Fibroblast of villous mesenchyme (primary cell): Measurements from ENCODE around the gene BOD1L1. TPM values are rescaled to one million over a fixed set of nuclear protein-coding genes. Genes with fewer than 3 reads are reported as not detected.

ENCODE experiments used
- DNase-seq: peaks from one replicate; pipeline ENCODE4 v3.0.0-alpha.2; 2010; ENCODE audit warnings: low read depth
- H3K4me3 ChIP-seq: 2 replicates; pipeline ENCODE4 v1.5.1; 2011; ENCODE audit warnings: low read depth, mild to moderate bottlenecking, low read length
- total RNA-seq: library from RNA; depleted of rRNA; stranded (reverse); fragments of >200 nt; gene quantifications from 2 replicates; pipeline ENCODE4 v1.2.3, GENCODE V29; 2012
- TF ChIP-seq, protein P1 (sequence below): IDR thresholded peaks from 2 replicates; pipeline ENCODE4 v1.5.1; 2012; ENCODE audit warnings: low read depth, mild to moderate bottlenecking, low read length; ENCODE audit not compliant: insufficient read depth

The BOD1L1 gene
- total RNA-seq: 21.9 and 23.7 TPM in 2 replicates

DNA sequence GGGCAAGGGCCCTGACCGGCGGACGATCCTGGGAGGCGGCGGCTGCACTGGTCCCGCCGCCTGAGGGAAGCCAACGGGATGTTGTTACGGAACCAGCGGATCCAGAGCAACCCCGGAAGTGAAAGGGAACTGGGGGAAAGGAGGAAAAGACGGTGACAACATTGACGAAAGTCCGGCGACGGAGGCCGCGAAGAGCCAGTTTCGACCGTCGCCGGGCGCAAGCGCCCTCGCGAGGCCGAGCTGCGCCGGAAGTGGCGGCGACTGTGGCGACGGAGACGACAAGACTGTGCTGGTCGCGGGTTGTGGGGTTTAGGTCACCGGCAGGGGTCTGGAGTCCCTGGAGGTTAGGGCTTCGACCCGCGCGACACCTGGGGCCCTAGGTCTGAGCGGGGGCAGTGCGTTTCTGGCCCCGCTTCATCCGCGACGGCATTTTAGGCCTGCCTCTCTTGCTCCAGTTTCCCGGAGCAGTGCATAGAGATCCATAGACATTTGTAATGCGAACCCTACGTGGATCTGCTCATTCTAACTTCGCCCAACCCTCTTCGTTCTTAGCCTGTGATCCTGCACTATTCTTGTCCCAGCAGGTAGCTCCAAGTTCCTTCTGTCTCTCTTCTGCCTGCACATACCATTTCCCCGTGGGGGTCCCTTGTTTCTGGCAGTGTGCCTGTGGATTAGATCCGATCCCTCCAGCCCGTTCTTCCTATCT lies at the start of gene BOD1L1:
Gene BOD1L1, minus strand, starts transcription at position 120 of the 706 bp plus-strand sequence. CDS start 138 bp downstream, outside the sequence.
- H3K4me3 ChIP-seq: peak within 1 kb of the TSS; percentile 92
- peak; percentile 91 for DNase-seq
- TF ChIP-seq, protein P1, sequence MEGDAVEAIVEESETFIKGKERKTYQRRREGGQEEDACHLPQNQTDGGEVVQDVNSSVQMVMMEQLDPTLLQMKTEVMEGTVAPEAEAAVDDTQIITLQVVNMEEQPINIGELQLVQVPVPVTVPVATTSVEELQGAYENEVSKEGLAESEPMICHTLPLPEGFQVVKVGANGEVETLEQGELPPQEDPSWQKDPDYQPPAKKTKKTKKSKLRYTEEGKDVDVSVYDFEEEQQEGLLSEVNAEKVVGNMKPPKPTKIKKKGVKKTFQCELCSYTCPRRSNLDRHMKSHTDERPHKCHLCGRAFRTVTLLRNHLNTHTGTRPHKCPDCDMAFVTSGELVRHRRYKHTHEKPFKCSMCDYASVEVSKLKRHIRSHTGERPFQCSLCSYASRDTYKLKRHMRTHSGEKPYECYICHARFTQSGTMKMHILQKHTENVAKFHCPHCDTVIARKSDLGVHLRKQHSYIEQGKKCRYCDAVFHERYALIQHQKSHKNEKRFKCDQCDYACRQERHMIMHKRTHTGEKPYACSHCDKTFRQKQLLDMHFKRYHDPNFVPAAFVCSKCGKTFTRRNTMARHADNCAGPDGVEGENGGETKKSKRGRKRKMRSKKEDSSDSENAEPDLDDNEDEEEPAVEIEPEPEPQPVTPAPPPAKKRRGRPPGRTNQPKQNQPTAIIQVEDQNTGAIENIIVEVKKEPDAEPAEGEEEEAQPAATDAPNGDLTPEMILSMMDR: peak; percentile 42

DNA sequence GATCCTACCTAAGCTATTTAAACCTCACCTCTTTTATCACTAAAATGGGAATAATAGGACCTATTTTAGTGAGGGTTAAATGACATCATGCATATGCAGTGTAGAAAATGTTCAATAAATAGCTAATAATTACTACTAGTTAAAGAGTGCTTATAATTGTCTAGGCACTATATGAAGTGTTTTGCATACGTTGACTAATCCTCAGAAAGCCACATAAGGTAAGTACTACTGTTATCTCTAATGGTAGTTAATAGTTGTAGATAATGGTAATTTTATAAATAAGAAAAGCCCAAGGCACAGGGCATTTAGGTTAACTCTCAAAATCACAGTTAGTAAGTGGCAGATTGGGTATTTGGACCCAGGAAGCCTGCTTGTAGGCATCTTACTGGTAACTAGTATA lies 47.4 kb upstream of the BOD1L1 start:
- TF ChIP-seq, protein P1: no peak
- no peak for DNase-seq
- H3K4me3 ChIP-seq: no peak overlapping the region

DNA sequence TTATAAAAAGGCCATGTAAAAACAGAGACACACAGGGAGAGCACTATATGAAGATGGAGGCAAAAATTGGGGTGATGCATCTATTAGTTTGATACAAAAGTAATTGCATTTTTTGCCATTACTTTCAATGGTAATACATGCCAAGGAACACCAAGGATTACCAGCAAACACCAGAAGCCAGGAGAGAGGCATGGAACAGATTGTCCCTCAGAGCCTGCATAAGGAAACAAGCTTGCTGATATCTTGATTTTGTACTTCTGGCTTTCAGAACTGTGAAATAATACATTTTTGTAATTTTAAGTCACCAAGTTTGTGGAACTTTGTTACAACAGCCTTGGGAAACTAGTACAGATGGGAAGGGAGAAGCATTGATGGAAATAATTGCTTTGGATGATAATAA lies 45.6 kb upstream of the BOD1L1 start:
- TF ChIP-seq, protein P1: no peak
- H3K4me3 ChIP-seq: no peak overlapping the region
- no peak for DNase-seq

DNA sequence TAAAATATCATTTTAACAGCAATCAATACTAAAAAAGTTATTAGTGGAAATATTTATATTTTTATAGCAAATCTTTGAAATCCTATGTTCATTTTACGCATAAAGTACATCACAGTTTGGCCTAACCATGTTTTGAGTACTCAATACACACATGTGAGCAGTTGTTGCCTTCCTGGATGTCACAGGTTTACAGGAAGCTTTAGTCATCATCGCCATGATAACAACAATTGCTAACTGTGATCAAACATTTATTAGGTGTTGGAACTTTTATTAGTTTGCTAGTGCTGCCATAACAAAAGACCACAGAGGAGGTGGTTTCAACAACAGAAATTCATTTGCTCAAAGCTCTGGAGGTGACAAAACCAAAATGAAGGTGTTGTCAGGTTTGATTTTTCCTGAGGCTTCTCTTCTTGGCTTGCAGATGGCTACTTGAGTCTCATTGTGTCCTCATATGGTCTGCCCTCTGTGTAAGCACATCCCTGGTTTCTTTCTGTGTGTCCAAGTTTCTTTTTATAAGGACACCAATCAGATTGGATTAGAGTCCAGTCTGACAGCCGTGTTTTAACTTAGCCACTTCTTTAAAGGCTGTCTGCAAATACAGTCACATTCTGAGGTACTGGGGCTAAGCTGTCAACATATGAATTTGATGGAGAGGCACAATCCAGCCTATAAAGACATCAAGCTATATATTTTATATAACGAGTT lies 43.1 kb upstream of the BOD1L1 start:
- DNase-seq: peak; percentile 40
- TF ChIP-seq, protein P1: no peak
- H3K4me3 ChIP-seq: no peak overlapping the region

DNA sequence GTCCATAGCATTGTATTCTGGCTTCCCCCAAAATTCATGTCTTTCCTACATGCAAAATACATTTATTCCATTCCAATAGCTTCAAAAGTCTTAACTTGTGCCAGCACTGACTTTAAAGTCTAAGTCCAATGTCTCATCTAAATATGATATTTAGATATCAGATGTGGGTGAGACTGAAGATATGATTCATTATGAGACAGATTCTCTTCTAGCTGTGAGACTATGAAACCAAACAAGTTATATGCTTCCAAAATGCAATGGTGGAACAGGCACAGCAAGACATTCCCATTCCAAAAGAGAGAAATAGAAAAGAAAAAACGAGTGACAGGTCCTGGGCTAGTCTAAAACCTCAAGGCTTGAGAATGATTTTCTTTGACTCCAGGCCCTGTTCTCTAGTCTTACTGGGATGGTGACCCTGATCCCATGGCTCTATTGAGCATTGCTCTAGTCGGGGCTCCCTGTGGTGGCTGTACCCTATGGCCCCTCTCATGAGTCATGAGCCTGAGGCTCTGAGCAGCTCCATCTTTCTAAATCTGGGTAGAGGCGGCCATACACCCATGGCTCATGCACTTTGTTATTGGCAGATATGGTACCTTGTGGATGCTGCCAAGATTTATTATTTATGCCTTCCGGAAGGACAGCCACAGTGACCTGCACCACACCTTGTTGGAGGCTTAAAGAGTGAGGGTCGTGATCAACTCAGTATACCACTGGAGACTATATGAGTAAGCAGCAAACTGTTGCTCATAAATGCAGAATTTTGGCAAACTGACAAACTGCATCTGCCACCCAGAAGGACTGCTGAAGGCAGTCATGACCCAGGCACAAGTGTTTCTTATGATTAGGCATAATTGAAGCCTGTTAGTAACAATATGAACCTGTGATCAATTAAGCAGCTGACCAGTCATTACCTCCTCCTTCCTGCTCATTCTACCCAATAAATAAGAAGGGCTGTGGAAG lies 38.5 kb upstream of the BOD1L1 start:
- DNase-seq: no peak
- TF ChIP-seq, protein P1: no peak
- no peak overlapping the region for H3K4me3 ChIP-seq

DNA sequence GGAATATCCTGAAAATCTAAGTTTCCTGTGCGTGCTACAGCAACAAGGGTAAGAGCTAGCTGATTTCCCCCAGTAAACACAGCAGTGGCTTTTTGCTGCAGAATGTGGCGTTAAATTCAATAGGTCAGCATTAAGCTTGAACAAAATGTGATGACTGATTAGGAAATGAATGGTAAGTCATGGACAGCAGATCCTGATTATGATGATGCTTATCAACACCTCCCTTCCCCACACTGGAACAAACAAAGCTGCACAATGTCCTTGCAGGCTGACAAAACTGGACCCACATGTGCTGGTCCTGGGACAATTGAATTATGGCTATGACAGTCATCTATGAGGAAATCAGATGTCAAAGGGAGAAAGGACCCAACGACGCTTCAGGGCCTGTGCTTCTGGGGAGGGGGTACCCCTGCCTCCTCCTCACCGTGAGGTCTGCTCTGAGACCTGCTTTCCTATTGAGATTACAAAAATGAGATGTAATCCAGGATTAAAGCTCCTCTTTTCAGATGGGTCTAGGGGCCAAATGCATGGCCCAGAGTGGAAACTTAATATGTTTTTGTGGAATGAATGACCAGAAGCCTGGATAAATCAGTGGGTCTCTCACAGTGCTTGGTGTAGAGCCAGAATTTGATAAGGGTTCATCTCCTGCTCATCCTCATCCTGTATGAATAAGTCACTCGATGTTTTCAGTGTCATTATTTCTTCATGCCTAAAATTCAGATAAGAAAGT lies 32.0 kb upstream of the BOD1L1 start:
- TF ChIP-seq, protein P1: no peak
- no peak for DNase-seq
- H3K4me3 ChIP-seq: no peak overlapping the region
